HCT116 (cell line): ENCODE data around the gene PTPRO. TPM values are rescaled to one million over a fixed set of nuclear protein-coding genes. Genes with fewer than 3 reads are reported as not detected.

ENCODE experiments used
- ATAC-seq: fragments of 200-7000 bp; cut with Tn5 transposase; 2 replicates; pipeline ENCODE4 v1.9.1; 2020; ENCODE audit warnings: mild to moderate bottlenecking, moderate library complexity
- BruUV-seq: library from RNA; stranded (reverse); fragments of 400-500 nt; replicated peaks from 2 replicates; lab custom pipeline; 2021; lab: Mats Ljungman, UMichigan
- CTCF ChIA-PET: fragments of 300-600 bp; sonication (Branson Sonifier 250); formaldehyde crosslinking; loops from one replicate; lab custom pipeline; 2021; ENCODE audit warnings: antibody characterized with exemption; lab: Charles Lee
- POLR2A ChIA-PET: fragments of 300-600, 350-600 bp; sonication (Branson Sonifier 250); formaldehyde crosslinking; loops from one replicate; lab custom pipeline; 2021; ENCODE audit warnings: antibody characterized with exemption; lab: Charles Lee
- RAD21 ChIA-PET, 2 experiments: fragments of 300-600 bp; sonication (Branson Sonifier 250); formaldehyde crosslinking; loops; one replicate each; lab custom pipeline; 2023; ENCODE audit warnings: low total read pairs in 2 of 2; ENCODE audit not compliant: uncharacterized antibody in 2 of 2, unreplicated experiment in 2 of 2, low non-redundant PET in 1 of 2; lab: Charles Lee
- DNase-seq: peaks from one replicate; pipeline ENCODE4 v3.0.0-alpha.2; 2010; ENCODE audit warnings: low read depth, low spot score
- H2AFZ ChIP-seq: fragments of 200-600 bp; shearing (Covaris generic), sonication (generic); 2 replicates; pipeline ENCODE4 v1.6.1; 2017; ENCODE audit warnings: low read depth, mixed run types, mixed read lengths, antibody characterized with exemption, low read length; ENCODE audit not compliant: poor library complexity, severe bottlenecking
- H3K27ac ChIP-seq: 2 replicates; pipeline ENCODE4 v1.5.1; 2012; ENCODE audit warnings: low read depth, low read length
- H3K27me3 ChIP-seq: fragments of 200-600 bp; sonication (generic); 2 replicates; pipeline ENCODE4 v1.6.1; 2016; ENCODE audit warnings: mixed run types, low read length, mixed read lengths; ENCODE audit not compliant: insufficient read depth
- H3K36me3 ChIP-seq, 2 experiments: fragments of 200-500 bp in 1 of 2; fragments of 200-600 bp in 1 of 2; sonication (Bioruptor generic) in 1 of 2; sonication (generic) in 1 of 2; 2 replicates each; pipeline versions ENCODE4 v1.5.1 to v1.6.1; 2014 to 2016; ENCODE audit warnings: low read length in 2 of 2, inconsistent platforms in 1 of 2, mixed read lengths in 1 of 2, mixed run types in 1 of 2; ENCODE audit not compliant: insufficient read depth in 2 of 2, control insufficient read depth in 1 of 2
- H3K4me1 ChIP-seq, 2 experiments: fragments of 200-600 bp in 1 of 2; sonication (generic) in 1 of 2; 2 replicates each; pipeline versions ENCODE4 v1.5.1 to v1.6.1; 2012 to 2017; ENCODE audit warnings: low read length in 2 of 2, inconsistent platforms in 1 of 2, mild to moderate bottlenecking in 1 of 2, mixed read lengths in 1 of 2, mixed run types in 1 of 2, moderate library complexity in 1 of 2; ENCODE audit not compliant: insufficient read depth in 2 of 2, control insufficient read depth in 1 of 2
- H3K4me2 ChIP-seq: fragments of 200-600 bp; sonication (generic); 2 replicates; pipeline ENCODE4 v1.6.1; 2017; ENCODE audit warnings: mixed run types, low read length, mixed read lengths
- H3K4me3 ChIP-seq, 2 experiments: fragments of 200-600 bp in 1 of 2; sonication (generic) in 1 of 2; replicated peaks in 1 of 2; 2 replicates each; pipeline ENCODE4 v1.5.1; 2011 to 2016; ENCODE audit warnings: low read length in 2 of 2, control low read depth in 1 of 2, low read depth in 1 of 2, mild to moderate bottlenecking in 1 of 2, mixed read lengths in 1 of 2, mixed run types in 1 of 2
- H3K79me2 ChIP-seq: fragments of 200-600 bp; sonication (generic); 2 replicates; pipeline ENCODE4 v1.6.1; 2017; ENCODE audit warnings: mild to moderate bottlenecking, mixed run types, low read length, moderate library complexity, mixed read lengths; ENCODE audit not compliant: insufficient read depth
- H3K9ac ChIP-seq: fragments of 200-600 bp; sonication (generic); 2 replicates; pipeline ENCODE4 v1.6.1; 2016; ENCODE audit warnings: low read length, mixed read lengths
- H3K9me2 ChIP-seq: fragments of 200-600 bp; sonication (generic), shearing (Covaris generic); 2 replicates; pipeline ENCODE4 v1.6.1; 2017; ENCODE audit warnings: mixed run types, mild to moderate bottlenecking, moderate library complexity; ENCODE audit not compliant: insufficient read depth
- H3K9me3 ChIP-seq, 2 experiments: fragments of 200-500 bp in 1 of 2; fragments of 200-600 bp in 1 of 2; sonication (Bioruptor generic) in 1 of 2; sonication (generic) in 1 of 2; 2 replicates each; pipeline ENCODE4 v1.6.1; 2014 to 2017; ENCODE audit warnings: low read length in 2 of 2, mixed read lengths in 2 of 2, inconsistent platforms in 1 of 2, low read depth in 1 of 2, mild to moderate bottlenecking in 1 of 2, mixed run types in 1 of 2, moderate library complexity in 1 of 2; ENCODE audit not compliant: control insufficient read depth in 1 of 2, insufficient read depth in 1 of 2
- H4K20me1 ChIP-seq: fragments of 200-600 bp; sonication (generic), shearing (Covaris generic); 2 replicates; pipeline ENCODE4 v1.6.1; 2017; ENCODE audit warnings: mixed run types, mild to moderate bottlenecking, moderate library complexity; ENCODE audit not compliant: insufficient read depth
- CBX3 ChIP-seq: IDR thresholded peaks from 2 replicates; pipeline ENCODE4 v1.6.1; 2012; ENCODE audit warnings: low read depth
- EZH2 ChIP-seq: fragments of 200-600 bp; sonication (generic); IDR thresholded peaks from 2 replicates; pipeline ENCODE4 v1.6.1; 2017; ENCODE audit warnings: antibody characterized with exemption, mixed run types
- EZH2phosphoT487 ChIP-seq: fragments of 200-600 bp; IDR thresholded peaks from 2 replicates; pipeline ENCODE4 v1.6.1; 2018; ENCODE audit warnings: antibody characterized with exemption, borderline replicate concordance
- FOSL1 ChIP-seq: IDR thresholded peaks from 2 replicates; pipeline ENCODE4 v1.6.1; 2012; ENCODE audit warnings: low read depth
- JUND ChIP-seq: IDR thresholded peaks from 2 replicates; pipeline ENCODE4 v1.6.1; 2012
- POLR2A ChIP-seq: IDR thresholded peaks from 2 replicates; pipeline ENCODE4 v1.7.0; 2011; ENCODE audit warnings: borderline replicate concordance; ENCODE audit not compliant: insufficient read depth, insufficient read length; ENCODE audit errors: extremely low read depth
- POLR2AphosphoS5 ChIP-seq: IDR thresholded peaks from 2 replicates; pipeline ENCODE4 v1.6.1; 2011; ENCODE audit warnings: mild to moderate bottlenecking, low read depth, low read length, moderate library complexity
- RAD21 ChIP-seq: IDR thresholded peaks from 2 replicates; pipeline ENCODE4 v1.6.1; 2012; ENCODE audit warnings: low read depth, mild to moderate bottlenecking
- SIN3A ChIP-seq: IDR thresholded peaks from 2 replicates; pipeline ENCODE4 v1.6.1; 2012; ENCODE audit warnings: low read depth
- SP1 ChIP-seq: IDR thresholded peaks from 2 replicates; pipeline ENCODE4 v1.6.1; 2012; ENCODE audit warnings: low read depth
- TCF7L2 ChIP-seq: IDR thresholded peaks from 2 replicates; pipeline ENCODE4 v1.7.0; 2011; ENCODE audit warnings: borderline replicate concordance, inconsistent platforms; ENCODE audit not compliant: insufficient read depth, insufficient read length; ENCODE audit errors: extremely low read depth
- YY1 ChIP-seq: IDR thresholded peaks from 2 replicates; pipeline ENCODE4 v1.6.1; 2011; ENCODE audit warnings: low read length, low read depth, moderate library complexity, mild to moderate bottlenecking; ENCODE audit not compliant: insufficient replicate concordance; ENCODE audit errors: extremely low read depth
- ZBTB33 ChIP-seq: IDR thresholded peaks from 2 replicates; pipeline ENCODE4 v1.6.1; 2011; ENCODE audit warnings: mild to moderate bottlenecking, low read length, moderate library complexity; ENCODE audit not compliant: insufficient replicate concordance; ENCODE audit errors: extremely low read depth
- ZNF274 ChIP-seq: fragments of 200-500 bp; sonication (Bioruptor generic); IDR thresholded peaks from 2 replicates; pipeline ENCODE4 v1.6.1; 2014; ENCODE audit warnings: mild to moderate bottlenecking, low read depth, low read length, inconsistent platforms
- intact Hi-C: fragments of 100-400 bp; cut with micrococcal nuclease; formaldehyde crosslinking; loops from 2 replicates; pipeline ENCODE4 v1.10.0; 2022
- total RNA-seq: library from RNA; stranded (reverse); gene quantifications from one replicate; pipeline ENCODE4 v1.2.1, GENCODE V29; 2021; ENCODE audit not compliant: unreplicated experiment
- TF ChIP-seq, protein P1 (sequence below), 3 experiments: fragments of 200-600 bp in 1 of 3; sonication (generic) in 1 of 3; IDR thresholded peaks in 2 of 3; conservative IDR thresholded peaks in 1 of 3; 2 replicates each; pipeline ENCODE4 v1.5.1; 2012 to 2017; ENCODE audit warnings: low read depth in 2 of 3, low read length in 2 of 3, antibody characterized with exemption in 1 of 3, borderline replicate concordance in 1 of 3, control low read depth in 1 of 3, mild to moderate bottlenecking in 1 of 3, mixed read lengths in 1 of 3, mixed run types in 1 of 3, moderate library complexity in 1 of 3; ENCODE audit not compliant: insufficient read depth in 1 of 3
- TF ChIP-seq, protein P2 (sequence below): IDR thresholded peaks from 2 replicates; pipeline ENCODE4 v1.6.1; 2012

The PTPRO gene
- total RNA-seq, 1 experiment from 2014 or later, result not detected

- Histone ChIP-seq H3K4me2 (no peak overlapping the region), H2AFZ (no peak overlapping the region), H3K79me2 (no peaks in the 10 kb centered on the region), H3K27me3 (no peaks in the 10 kb centered on the region), H3K9me3 (no peaks in the 10 kb centered on the region), H4K20me1 (no peaks in the 10 kb centered on the region), H3K27ac (no peak overlapping the region), H3K4me1 (no peaks in the 10 kb centered on the region), H3K9ac (no peak overlapping the region), H3K4me3 (no peak overlapping the region), H3K9me2 (no peaks in the 10 kb centered on the region), H3K36me3 (no peaks in the 10 kb centered on the region)
- ChIA-PET POLR2A (no interaction called here), RAD21 (no interaction called here), CTCF (no interaction called here)
- no peak for ATAC-seq
- intact Hi-C loops, result no loop called here
- BruUV-seq, result no TSS peak
- DNase-seq, result no peak
- TF ChIP-seq, protein P1, sequence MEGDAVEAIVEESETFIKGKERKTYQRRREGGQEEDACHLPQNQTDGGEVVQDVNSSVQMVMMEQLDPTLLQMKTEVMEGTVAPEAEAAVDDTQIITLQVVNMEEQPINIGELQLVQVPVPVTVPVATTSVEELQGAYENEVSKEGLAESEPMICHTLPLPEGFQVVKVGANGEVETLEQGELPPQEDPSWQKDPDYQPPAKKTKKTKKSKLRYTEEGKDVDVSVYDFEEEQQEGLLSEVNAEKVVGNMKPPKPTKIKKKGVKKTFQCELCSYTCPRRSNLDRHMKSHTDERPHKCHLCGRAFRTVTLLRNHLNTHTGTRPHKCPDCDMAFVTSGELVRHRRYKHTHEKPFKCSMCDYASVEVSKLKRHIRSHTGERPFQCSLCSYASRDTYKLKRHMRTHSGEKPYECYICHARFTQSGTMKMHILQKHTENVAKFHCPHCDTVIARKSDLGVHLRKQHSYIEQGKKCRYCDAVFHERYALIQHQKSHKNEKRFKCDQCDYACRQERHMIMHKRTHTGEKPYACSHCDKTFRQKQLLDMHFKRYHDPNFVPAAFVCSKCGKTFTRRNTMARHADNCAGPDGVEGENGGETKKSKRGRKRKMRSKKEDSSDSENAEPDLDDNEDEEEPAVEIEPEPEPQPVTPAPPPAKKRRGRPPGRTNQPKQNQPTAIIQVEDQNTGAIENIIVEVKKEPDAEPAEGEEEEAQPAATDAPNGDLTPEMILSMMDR (IDR thresholded peaks at IDR 0.05 in 2 of 3, conservative IDR thresholded peaks at IDR 0.05 in 1 of 3; ENCODE audit: borderline replicate concordance in 1 of 3, insufficient read depth in 1 of 3, low read depth in 2 of 3, low read length in 2 of 3), result no peak
- TF ChIP-seq RAD21 (no peak), FOSL1 (no peak), EZH2 (no peak), POLR2A (no peak)
Observed at GRCh38 chr12:15544589-15544988, 222.3 kb downstream of the PTPRO start.

DNA sequence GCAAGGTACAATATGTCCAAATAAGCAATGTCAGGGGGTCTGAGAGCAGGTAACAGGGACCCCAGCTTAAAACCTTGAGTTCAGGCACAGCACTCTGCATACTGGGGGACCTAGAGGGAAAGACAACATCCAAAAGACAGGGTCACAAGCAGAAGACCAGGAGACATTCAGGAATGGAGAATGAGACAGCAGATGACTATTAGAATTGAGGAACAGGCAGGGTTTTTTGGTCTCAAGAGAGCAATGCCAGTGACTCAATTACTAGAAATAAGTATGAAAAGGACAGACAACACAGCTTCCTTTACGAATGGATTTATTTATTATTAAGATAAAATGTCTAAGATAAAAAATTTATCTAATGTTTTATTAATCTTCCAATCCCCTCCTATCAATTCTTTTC lies 223.0 kb downstream of the PTPRO start:
- intact Hi-C loops, result no loop called here
- no peak overlapping the region for H2AFZ ChIP-seq
- ATAC-seq (no peak), DNase-seq (no peak)
- no peak overlapping the region for H3K4me2 ChIP-seq
- no peak overlapping the region for H3K27ac ChIP-seq
- no peaks in the 10 kb centered on the region for H3K9me2 ChIP-seq
- CTCF ChIA-PET, result no interaction called here
- RAD21 ChIA-PET, result no interaction called here
- H3K4me3 ChIP-seq, result no peak overlapping the region
- no peaks in the 10 kb centered on the region for H3K9me3 ChIP-seq
- no TSS peak for BruUV-seq
- no peaks in the 10 kb centered on the region for H3K79me2 ChIP-seq
- H4K20me1 ChIP-seq, result no peaks in the 10 kb centered on the region
- POLR2A ChIA-PET, result no interaction called here
- H3K4me1 ChIP-seq, result no peaks in the 10 kb centered on the region
- H3K9ac ChIP-seq, result no peak overlapping the region
- no peaks in the 10 kb centered on the region for H3K27me3 ChIP-seq
- H3K36me3 ChIP-seq, result no peaks in the 10 kb centered on the region
- no peak for TF ChIP-seq FOSL1
- TF ChIP-seq YY1, result no peak
- TF ChIP-seq EZH2phosphoT487, result no peak
- TF ChIP-seq, protein P2, sequence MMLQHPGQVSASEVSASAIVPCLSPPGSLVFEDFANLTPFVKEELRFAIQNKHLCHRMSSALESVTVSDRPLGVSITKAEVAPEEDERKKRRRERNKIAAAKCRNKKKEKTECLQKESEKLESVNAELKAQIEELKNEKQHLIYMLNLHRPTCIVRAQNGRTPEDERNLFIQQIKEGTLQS, result no peak
- TF ChIP-seq JUND, result no peak
- TF ChIP-seq CBX3, result no peak
- TF ChIP-seq SP1, result no peak
- TF ChIP-seq EZH2, result no peak
- no peak for TF ChIP-seq RAD21
- TF ChIP-seq TCF7L2, result no peak
- no peak for TF ChIP-seq SIN3A
- no peak for TF ChIP-seq ZBTB33
- TF ChIP-seq POLR2A, result no peak
- no peak for TF ChIP-seq POLR2AphosphoS5
- no peak for TF ChIP-seq ZNF274
